OCI-LY3 (cell line): ENCODE results near the gene TMEM267.
"Not testable (repeated sequence)": the region's sequence is repeated elsewhere in the genome, so short reads cannot be mapped to it uniquely, and the experiment has no call there.

Source experiments
- CTCF ChIP-seq: fragments of 200-600, 300-600 bp; sonication (generic); IDR thresholded peaks from 2 replicates; pipeline ENCODE4 v1.5.1; 2014; ENCODE audit warnings: antibody characterized with exemption, low read length, low read depth
- EZH2phosphoT487 ChIP-seq: fragments of 200-600 bp; shearing (Covaris generic); IDR thresholded peaks from 2 replicates; pipeline ENCODE4 v1.6.1; 2018; ENCODE audit warnings: antibody characterized with exemption, mixed run types, low read depth

- not testable (repeated sequence) for TF ChIP-seq CTCF, EZH2phosphoT487
Observed at GRCh38 chr5:43465455-43465854, 18.2 kb downstream of the TMEM267 start.
